ENCODE results near the gene DOLK. TPM values are rescaled to one million over a fixed set of nuclear protein-coding genes. Genes with fewer than 3 reads are reported as not detected.

The DOLK gene
- total RNA-seq, 6 experiments from 2014 or later: 27.8 to 34.4 (median 31.6) TPM

DNA sequence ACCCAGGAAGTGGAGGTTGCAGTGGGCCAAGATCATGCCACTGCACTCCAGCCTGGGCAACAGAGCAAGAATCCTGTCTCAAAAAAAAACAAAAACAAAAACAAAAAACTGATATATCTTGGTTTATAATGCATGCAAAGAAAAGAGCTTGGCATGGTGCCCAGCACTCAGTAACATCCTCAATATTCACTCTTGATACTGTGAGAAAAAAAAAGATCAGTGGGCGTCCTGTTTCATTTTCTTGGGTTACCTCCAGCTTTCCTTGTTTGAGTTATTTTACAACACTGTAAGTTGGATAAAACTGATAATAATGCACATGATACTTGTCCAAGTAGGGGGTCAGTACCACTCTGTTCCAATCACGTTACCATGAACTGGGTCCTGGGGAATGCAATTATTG, 18.8 kb downstream of the DOLK start:
- H3K9me3 Mint-ChIP-seq: no peaks in the 10 kb centered on the region
- H3K27ac Mint-ChIP-seq: no peak overlapping the region; the same call in 1 of the 2 replicates
- TF ChIP-seq, protein P1, sequence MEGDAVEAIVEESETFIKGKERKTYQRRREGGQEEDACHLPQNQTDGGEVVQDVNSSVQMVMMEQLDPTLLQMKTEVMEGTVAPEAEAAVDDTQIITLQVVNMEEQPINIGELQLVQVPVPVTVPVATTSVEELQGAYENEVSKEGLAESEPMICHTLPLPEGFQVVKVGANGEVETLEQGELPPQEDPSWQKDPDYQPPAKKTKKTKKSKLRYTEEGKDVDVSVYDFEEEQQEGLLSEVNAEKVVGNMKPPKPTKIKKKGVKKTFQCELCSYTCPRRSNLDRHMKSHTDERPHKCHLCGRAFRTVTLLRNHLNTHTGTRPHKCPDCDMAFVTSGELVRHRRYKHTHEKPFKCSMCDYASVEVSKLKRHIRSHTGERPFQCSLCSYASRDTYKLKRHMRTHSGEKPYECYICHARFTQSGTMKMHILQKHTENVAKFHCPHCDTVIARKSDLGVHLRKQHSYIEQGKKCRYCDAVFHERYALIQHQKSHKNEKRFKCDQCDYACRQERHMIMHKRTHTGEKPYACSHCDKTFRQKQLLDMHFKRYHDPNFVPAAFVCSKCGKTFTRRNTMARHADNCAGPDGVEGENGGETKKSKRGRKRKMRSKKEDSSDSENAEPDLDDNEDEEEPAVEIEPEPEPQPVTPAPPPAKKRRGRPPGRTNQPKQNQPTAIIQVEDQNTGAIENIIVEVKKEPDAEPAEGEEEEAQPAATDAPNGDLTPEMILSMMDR (IDR thresholded peaks at IDR 0.05): no peak
- H3K4me3 Mint-ChIP-seq: no peak overlapping the region
- DNase-seq: no peak
- no peaks in the 10 kb centered on the region for H3K36me3 Mint-ChIP-seq (ENCODE audit: low read depth)
- no peaks in the 10 kb centered on the region; the same call in 1 of the 2 replicates for H3K27me3 Mint-ChIP-seq (ENCODE audit: insufficient read depth)
- peaks cover 7% of the 10 kb centered on the region for H3K4me1 Mint-ChIP-seq (ENCODE audit: low read depth)

DNA sequence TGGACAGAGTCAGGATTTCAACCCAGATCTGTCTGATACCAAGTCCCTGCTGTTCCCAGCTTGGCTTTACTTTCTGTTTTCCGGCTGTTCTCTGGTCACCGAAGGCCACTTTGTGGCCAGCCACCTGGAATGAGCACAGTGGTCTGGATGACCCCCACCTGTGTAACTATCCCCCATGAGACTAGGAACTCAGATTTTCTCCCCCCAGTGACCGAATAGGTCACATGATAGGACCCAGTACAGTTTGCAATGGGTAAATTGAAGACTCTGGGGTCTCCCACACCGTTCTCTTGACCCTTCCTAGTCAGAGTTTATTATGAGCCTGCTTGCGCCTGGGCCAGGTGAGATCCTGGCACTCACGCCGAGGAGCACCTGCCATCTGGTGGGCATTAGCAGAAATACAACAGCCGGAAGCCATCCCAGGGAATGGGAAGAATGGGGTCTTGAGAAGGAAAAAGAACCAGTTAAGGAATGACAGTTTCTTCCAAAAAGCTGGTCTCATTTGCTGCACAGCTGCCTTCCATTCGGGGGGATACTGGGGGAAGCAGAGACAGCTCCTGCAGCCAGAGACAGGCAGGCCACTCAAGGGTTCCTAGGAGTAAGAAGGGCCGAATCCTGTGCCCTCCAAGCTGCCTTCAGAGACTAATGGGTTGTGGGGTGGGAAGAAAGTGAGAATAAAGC, 19.5 kb downstream of the DOLK start:
- no peaks in the 10 kb centered on the region for H3K9me3 Mint-ChIP-seq
- DNase-seq: no peak
- no peak overlapping the region for H3K4me3 Mint-ChIP-seq
- H3K27ac Mint-ChIP-seq: peak overlapping the region; percentile 51
- TF ChIP-seq, protein P1 (IDR thresholded peaks at IDR 0.05): peak; percentile 93
- peaks cover 7% of the 10 kb centered on the region for H3K4me1 Mint-ChIP-seq (ENCODE audit: low read depth)
- no peaks in the 10 kb centered on the region; the same call in 1 of the 2 replicates for H3K27me3 Mint-ChIP-seq (ENCODE audit: insufficient read depth)
- H3K36me3 Mint-ChIP-seq (ENCODE audit: low read depth): no peaks in the 10 kb centered on the region

DNA sequence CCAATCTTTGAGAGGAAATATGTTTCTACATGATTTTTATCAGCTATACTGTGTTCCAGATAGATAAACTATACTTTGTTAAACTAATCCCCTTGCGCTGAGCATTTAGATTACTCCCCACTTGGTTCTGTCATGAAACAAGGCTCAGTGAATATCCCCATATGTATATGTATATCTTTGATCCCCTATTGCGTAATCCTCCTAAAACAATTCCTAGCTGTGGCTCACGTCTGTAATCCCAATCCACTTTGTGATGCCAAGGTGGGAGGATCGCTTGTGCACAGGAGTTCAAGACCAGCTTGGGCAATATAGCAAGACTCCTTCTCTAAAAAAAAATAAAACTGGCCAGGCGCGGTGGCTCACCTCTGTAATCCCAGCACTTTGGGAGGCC, 23.9 kb downstream of the DOLK start:
- Mint-ChIP-seq H3K27ac (no peak overlapping the region), H3K9me3 (no peaks in the 10 kb centered on the region), H3K4me1 (ENCODE audit: low read depth) (peaks cover 30% of the 10 kb centered on the region), H3K4me3 (no peak overlapping the region), H3K27me3 (ENCODE audit: insufficient read depth) (no peaks in the 10 kb centered on the region; the same call in none of the 2 replicates), H3K36me3 (ENCODE audit: low read depth) (no peaks in the 10 kb centered on the region)
- TF ChIP-seq, protein P1 (IDR thresholded peaks at IDR 0.05): no peak
- no peak for DNase-seq

DNA sequence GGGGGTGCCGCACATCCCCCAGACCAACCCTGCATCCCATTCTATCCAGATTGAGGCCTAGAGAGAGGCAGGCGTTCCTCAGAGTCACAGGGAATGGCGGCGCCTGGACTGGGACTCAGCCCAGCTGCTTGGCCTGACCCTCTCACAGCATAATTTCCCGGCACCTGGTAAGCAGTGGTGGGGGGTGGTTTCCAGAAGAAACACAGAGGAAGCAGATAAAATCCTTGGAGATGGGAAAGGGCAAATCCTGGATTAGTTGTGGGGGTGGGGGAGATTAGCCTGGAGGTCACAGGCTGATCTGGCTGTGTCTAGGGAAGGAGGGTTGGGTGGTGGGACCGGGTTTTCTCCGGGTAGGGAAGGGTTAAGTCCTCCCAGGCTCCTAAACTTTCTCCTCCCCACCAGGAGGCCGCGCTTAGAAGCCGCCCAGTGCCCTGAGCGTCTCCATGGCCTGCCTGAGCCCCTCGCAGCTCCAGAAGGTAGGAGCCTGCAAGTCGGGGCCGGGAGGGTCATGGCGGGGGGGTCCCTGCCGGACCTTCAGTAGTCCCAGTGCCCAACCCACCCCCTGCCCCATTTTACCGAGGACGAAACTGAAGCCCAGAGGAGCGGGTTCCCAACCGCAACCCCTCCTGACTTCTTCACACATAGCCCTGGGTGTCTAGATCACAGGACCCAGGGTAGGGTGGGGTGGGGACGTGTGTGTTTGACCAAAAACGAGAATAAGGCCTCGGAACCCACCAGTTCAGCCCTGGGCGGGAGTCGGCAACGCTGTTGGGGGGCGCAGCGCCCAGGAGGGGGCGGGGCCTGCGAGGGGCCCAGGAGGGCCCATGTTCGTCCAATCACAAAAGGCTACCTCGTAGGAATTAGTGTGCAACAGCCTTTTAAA, 25.3 kb downstream of the DOLK start:
- H3K36me3 Mint-ChIP-seq (ENCODE audit: low read depth): peaks cover 10% of the 10 kb centered on the region
- H3K9me3 Mint-ChIP-seq: no peaks in the 10 kb centered on the region
- TF ChIP-seq, protein P1 (IDR thresholded peaks at IDR 0.05): 0 out of 2 replicates have a peak, but pooled peaks have one; percentile 11
- H3K4me1 Mint-ChIP-seq (ENCODE audit: low read depth): peaks cover 32% of the 10 kb centered on the region
- H3K27ac Mint-ChIP-seq: peak overlapping the region; percentile 71
- peak; percentile 25 for DNase-seq
- peak overlapping the region; percentile 84 for H3K4me3 Mint-ChIP-seq
- no peaks in the 10 kb centered on the region; the same call in none of the 2 replicates for H3K27me3 Mint-ChIP-seq (ENCODE audit: insufficient read depth)

DNA sequence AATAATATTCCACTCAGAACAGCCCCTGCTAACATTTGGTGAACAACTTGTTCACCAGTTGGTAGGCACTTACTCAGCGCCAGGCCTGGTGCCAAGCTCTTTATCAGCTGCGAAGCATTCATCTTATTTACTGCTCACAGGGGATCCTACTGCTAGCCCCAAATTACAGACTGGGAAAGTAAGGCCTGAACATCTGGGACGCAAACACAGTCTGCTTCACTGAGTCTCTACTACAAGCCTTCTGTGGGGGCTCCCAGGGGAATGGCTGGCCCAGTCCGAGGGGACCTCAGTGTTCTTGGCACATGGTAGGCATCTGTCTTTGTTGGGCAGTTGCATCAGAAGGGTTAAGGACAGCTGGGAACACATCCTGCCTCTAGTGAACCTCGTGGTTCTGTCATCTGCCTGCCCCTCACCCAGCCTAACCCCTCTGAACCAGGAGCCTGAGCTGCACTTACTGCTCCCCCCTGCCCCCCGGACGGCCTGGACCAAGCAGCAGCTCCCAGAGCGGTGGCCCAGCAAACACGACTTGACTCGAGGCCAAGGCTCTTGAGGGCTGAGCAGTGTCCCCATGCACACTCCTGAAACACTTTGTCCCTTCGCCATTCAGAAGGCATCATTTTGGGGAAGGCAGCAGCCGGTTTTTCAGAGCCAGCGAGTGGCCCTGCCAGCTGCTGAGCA, 26.9 kb downstream of the DOLK start, which contains the start of gene PHYHD1:
Gene PHYHD1, plus strand, starts transcription at position 602 of the 678 bp plus-strand sequence. CDS start 1,342 bp downstream, outside the sequence.
- Mint-ChIP-seq H3K27ac (peak within 1 kb of the TSS; percentile 80), H3K4me1 (ENCODE audit: low read depth) (peaks cover 48% of the 10 kb centered on the region), H3K36me3 (ENCODE audit: low read depth) (peaks cover 18% of the 10 kb centered on the region), H3K27me3 (ENCODE audit: insufficient read depth) (no peaks in the 10 kb centered on the region; the same call in none of the 2 replicates), H3K4me3 (peak within 1 kb of the TSS; percentile 84; the same call in 1 of the 2 replicates), H3K9me3 (no peaks in the 10 kb centered on the region)
- TF ChIP-seq, protein P1 (IDR thresholded peaks at IDR 0.05): no peak
- DNase-seq: peak; percentile 74
